ENCODE results near the gene MRPL51.

- TF ChIP-seq NR2C2 (IDR thresholded peaks at IDR 0.05; ENCODE audit: borderline replicate concordance, control insufficient read depth, insufficient read length, low read depth) (no peak), EP300 (IDR thresholded peaks at IDR 0.05; ENCODE audit: borderline replicate concordance in 1 of 2, control insufficient read depth in 1 of 2, low read depth in 2 of 2, low read length in 2 of 2) (no peak), CTCF (IDR thresholded peaks at IDR 0.05 in 2 of 3, conservative IDR thresholded peaks at IDR 0.05 in 1 of 3; ENCODE audit: control insufficient read depth in 2 of 3, extremely low read depth in 1 of 3, insufficient read depth in 1 of 3, low read depth in 3 of 3, low read length in 3 of 3) (no peak), PAX8 (IDR thresholded peaks at IDR 0.05) (no peak), CEBPB (IDR thresholded peaks at IDR 0.05; ENCODE audit: borderline replicate concordance in 1 of 2, low read depth in 2 of 2, low read length in 2 of 2) (no peak), REST (IDR thresholded peaks at IDR 0.05; ENCODE audit: low read depth, low read length) (no peak), FOXK2 (IDR thresholded peaks at IDR 0.05) (no peak), E2F4 (IDR thresholded peaks at IDR 0.05; ENCODE audit: low read depth, low read length) (no peak), ATF7 (IDR thresholded peaks at IDR 0.05; ENCODE audit: low read depth) (no peak), SMARCA5 (IDR thresholded peaks at IDR 0.05) (no peak), TCF12 (IDR thresholded peaks at IDR 0.05; ENCODE audit: low read depth, low read length) (no peak), PML (IDR thresholded peaks at IDR 0.05; ENCODE audit: low read length) (no peak), RCOR1 (conservative IDR thresholded peaks at IDR 0.05; ENCODE audit: low read depth, low read length) (no peak)
Observed at GRCh38 chr12:6489449-6489848, 3.6 kb downstream of the MRPL51 start.

Data from GM12878 (cell line).